Activated T-cell treated with anti-CD3 and anti-CD28 coated beads, Interleukin-2, amount 50 U/mL, for 48 hours (primary cell): ENCODE measurements around the gene GCNA.
"Not testable (repeated sequence)": the region's sequence is repeated elsewhere in the genome, so short reads cannot be mapped to it uniquely, and the experiment has no call there.

Experiments used
- DNase-seq, 2 experiments: peaks; one replicate each; pipeline ENCODE4 v3.0.0-alpha.2; 2020

GCNA gene

DNA sequence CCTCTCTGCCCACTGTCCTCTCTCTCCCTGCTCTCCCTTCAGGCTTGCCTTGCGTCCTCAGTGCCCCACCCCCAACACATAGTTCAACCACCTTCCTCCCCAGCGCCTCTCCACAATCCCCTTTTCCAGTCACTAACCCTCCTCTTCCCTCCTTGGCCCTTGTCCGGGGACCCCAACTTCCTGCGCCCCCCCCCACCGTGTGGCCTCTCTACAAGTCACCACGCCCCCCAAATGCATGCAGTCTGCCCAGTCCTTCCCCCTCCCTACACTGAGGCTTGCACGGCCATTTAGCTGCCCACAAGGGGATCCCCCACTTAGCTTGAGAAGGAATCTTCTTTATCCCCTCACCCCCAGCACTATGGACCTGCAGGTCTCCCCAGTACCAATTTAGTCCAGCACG, 39.5 kb downstream of the GCNA start:
- peak in 1 of 2 experiments; percentile 53 for DNase-seq

DNA sequence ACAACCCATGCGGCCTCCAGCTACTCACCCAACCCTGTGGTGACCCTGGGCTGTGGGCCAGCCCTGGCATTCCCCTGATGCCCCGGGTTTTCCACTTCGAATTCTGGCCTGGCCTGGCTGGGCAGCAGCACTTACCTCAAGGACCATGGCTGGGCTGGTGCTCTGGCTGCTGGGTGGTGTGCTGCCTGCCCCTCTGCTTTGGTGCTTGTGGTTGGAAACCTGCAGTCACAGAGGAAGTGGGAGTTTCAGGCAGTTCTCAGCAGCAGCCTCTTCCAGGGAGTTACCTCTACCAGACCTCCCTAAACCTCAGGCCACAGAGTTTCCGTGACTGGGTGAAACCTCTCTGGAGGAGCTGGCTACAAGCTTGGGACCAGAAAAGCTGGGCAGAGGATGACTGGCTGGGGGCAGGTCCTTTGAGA, 40.1 kb downstream of the GCNA start, which contains the start of gene CXCR3:
TSS of gene CXCR3 (minus strand) at position 209 of the 419 bp plus-strand sequence. CDS start at position 147, 62 bp downstream.
- peak; percentile 82 to 85 for DNase-seq

DNA sequence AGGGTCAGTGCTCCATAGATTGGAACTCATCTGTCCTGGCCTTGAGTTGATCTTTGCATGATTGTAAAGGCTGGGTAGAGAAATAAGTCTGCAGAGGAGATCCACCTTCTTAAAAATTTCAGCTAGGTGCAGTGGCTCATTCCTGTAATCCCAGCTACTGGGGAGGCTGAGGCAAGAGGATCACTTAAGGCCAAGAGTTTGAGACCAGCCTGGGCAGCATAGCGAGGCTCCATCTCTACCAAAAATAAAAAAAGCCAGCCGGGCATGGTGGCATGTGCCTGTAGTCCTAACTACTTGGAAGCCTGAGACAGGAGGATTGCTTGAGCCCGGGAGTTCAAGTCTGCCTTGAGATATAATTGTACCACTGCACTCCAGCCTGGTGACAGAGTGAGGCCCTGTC, 40.5 kb downstream of the GCNA start:
- DNase-seq = peak in 1 of 2 experiments; percentile 37

- DNase-seq = peak; percentile 71 to 79
These were observed 41.0 kb downstream of the GCNA start for GRCh38 chrX:71619193-71619592.

- no peak for DNase-seq
These were observed 41.7 kb downstream of the GCNA start for GRCh38 chrX:71619986-71620385.

GRCh38 chrX:71621603-71622002, 43.4 kb downstream of the GCNA start:
- DNase-seq = no peak

DNA sequence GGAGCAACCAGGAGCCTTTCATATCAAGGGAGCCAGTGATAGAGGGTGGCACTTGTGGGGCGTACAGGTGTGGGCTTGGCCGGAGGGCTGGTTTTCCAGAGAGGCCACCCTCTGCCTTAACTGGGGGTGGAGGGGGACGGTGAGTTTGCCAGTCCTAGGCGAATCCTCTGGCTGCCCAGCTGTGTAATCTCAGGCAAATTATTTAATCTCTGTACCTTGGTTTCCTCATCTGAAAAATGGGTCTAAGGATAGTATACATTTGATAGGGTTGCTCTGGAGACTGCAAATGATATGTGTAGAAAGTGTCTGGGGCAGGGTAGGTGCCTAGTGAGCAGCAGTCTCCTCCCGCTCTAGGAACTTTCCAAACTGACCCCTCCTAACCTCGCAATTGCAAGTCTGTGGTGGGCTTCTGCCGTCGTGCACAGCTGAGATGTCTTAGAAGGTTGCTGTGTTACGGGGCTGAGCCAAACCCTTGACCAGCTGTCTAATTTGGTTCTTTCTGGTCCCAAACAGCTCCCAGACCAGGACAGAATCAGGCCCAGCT, 43.9 kb downstream of the GCNA start:
- DNase-seq = no peak

- peak; percentile 75 to 81 for DNase-seq
These were observed 44.6 kb downstream of the GCNA start for GRCh38 chrX:71622576-71623450.

GRCh38 chrX:71623714-71624113, 45.5 kb downstream of the GCNA start:
- peak in 1 of 2 experiments; percentile 49 for DNase-seq

DNA sequence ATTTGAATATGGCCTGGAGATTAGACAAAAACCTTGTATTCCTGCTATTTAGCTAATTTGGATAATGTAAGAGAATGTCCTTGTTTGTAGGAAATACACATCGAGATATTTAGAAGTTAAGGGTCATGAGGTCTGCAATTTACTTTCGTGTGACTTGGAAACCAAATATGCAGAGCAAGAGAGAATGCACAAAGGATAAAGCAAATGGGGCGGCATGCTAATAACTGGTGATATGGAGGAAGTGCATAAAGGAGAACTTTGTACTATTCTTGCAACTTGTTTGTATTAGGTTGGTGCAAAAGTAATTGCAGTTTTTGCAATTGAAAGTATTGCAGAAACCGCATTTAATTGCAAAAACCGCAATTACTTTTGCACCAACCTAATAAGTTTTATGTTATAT, 47.2 kb downstream of the GCNA start:
- no peak for DNase-seq

DNA sequence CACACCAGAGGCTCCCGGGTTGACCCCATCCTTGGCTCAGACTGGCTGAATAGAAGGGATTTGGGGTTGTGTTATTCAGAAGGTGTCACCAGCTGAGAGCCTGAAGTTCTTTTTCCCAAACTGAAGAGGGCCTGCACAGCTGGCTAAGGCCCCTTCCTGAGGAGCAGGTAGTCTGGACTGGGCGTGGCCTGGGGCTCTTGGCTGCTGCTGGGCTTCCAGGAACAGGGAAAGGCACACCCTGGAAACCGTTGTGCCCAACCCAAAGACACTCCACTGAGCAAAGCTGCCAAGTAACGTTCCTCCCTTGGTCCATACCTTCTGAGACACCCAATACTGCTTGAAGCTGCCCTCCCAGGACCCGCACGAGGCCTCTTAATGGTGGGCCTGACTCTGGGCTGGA, 48.3 kb downstream of the GCNA start:
- DNase-seq = no peak

DNA sequence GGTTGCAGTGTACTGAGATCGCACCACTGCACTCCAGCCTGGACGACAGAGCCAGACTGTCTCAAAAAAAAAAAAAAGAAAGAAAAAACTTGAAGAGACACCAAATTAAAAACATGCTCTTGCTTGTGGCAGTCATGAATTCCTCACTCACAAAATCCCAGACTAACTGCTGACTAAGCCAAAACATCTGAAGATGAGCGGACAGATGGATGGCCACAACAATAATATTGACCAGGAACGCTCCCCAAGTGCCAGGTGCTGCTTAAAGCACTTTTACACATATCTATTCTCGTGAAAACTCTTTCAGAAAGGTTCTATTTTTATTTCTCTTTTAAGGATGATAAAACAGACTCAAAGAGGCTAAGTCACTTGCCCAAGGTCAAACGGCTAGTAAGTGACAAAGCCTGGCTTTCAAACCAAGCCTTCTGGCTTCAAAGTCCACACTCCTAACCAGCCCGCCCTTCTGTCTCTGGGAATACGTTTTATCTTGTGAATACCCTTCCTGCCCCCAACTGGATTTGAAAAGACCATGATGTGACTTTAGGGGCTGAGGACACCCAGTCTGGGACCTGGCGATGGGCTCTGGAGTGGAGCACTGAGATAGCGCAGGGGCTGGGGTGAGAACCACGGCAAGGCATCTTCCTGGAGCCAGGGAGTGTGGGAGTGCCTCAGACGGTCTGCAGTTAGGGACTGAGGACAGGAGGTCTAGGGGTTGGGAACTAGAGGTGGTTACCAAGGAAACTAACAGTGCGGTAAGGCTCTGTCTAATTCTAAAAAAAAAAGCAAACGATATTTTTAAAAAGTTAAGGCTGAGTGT, 49.6 kb downstream of the GCNA start:
- no peak for DNase-seq

DNA sequence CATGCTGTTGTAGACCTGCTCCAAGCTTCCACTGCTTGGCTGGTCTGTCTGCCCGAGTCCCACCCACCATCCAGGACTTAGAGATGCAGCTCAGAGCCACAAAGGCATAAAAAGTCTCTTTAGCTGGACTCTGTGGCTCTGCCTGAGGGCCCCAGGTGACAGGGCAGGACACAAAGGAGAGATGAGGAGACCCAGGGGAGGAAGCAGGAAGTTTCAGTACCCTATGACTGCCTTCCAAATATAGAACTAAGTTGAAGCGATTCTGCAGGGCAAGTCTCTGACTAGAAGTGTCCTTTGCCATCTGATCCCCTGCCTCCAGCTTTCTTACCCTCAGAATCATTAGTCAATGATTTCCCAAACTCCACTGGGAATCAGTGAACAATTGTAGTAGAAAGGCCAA, 51.2 kb downstream of the GCNA start:
- no peak for DNase-seq

GRCh38 chrX:71632923-71633657, 54.9 kb downstream of the GCNA start:
- DNase-seq = no peak

DNA sequence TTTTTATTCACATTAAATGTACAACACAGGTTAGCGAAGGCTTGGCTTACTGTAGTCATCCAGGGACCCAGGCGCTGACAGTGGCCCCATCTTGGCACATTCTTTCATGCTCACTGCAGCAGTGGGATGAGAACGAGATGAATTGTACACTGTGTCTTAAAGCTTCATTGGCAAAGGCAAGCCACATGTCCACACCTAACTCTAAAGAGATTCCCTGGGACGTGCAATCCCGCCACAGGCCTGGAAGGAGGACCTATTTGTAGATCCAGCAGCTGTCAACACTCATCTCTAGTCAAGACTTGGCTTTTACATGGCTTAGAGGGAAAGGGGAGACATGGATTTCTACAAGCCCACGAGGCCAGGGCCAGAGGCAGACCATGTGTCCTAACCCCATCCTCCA, 56.1 kb downstream of the GCNA start:
- no peak for DNase-seq

DNA sequence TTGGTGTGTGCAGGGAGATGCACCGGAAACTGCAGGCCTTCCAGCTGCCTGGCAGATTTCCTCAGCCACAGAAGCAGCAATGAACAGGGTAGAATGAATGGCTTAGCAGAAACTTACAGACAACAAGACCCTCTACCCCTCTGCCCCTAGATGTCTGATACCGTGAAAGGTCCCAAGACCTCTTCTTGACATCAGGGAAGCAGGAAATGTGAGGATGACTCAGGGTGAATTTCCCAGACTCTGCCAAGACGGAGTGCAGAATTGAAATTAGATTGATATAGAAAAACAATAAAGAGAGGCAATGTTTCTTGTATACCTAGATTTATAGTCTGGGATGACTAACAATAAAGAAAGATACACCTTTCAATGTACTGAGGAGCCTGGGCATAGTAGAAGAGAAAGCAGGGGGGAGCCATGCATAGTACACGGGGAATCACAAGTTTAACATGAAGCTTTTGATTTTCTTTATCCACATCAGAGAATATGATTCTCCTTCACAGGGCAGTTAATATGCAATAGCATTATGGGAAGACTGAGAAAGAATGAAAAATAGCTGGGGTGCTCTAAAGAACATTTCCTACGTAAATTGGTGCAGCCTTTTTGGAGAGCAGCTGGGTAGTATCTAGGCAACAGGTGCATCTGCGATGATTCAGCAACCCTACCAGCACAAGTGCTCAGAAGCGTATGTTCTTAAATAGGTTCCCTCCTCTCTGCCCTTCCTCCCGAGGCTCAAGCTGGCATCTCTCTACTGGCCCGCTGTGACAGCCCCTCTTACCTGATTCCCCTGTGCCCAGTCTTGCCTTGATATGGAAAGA, 58.4 kb downstream of the GCNA start:
- no peak for DNase-seq

DNA sequence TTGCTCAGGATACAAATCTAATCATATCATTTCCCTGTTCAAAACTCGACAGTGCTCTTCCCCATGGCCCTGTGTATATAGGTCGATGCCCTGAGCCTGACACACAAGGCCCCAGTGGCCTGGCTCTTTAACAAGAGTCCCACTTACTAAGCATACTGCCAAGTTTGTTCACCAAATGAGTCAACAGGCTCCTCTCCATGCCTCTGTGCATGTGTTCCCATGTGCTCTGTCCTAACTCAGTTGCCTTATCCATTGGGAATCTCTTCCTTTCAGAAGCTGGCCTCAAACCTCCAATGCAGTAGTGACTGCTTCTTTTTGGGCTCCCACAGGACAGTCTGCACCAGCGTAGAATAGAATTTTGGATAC, 59.0 kb downstream of the GCNA start:
- DNase-seq = no peak

- no peak for DNase-seq
These were observed 59.6 kb downstream of the GCNA start for GRCh38 chrX:71637848-71638247.

DNA sequence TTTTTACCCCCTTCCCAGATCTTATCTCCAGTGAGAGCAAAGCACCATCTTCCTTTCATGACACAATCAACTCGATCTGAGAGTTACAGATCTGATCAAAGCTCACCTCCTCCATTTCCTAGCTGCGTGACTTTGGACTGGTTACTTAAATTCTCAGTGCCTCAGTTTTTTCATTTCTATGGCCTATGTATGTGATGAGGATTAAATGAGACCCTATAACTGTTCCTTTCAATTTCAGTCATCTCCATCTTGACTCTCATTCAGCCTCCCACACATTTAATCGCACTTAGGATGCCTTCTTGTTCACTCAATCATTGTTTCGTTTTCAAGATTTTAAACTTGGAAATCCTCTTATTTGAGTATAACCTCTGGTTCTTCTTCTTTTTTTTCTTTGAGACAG, 60.2 kb downstream of the GCNA start:
- DNase-seq = no peak

- DNase-seq = no peak
These were observed 61.8 kb downstream of the GCNA start for GRCh38 chrX:71640002-71640401.

DNA sequence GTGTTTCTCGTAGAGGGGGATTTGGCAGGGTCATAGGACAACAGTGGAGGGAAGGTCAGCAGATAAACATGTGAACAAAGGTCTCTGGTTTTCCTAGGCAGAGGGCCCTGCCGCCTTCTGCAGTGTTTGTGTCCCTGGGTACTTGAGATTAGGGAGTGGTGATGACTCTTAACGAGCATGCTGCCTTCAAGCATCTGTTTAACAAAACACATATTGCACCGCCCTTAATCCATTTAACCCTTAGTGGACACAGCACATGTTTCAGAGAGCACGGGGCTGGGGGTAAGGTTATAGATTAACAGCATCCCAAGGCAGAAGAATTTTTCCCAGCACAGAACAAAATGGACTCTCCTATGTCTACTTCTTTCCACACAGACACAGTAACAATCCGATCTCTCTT, 66.2 kb downstream of the GCNA start:
- DNase-seq = not testable (repeated sequence)
